OCI-LY3 (cell line): Measurements from ENCODE around the gene ZSWIM6.

Experiments
- CTCF ChIP-seq: fragments of 200-600, 300-600 bp; sonication (generic); IDR thresholded peaks from 2 replicates; pipeline ENCODE4 v1.5.1; 2014; ENCODE audit warnings: antibody characterized with exemption, low read length, low read depth
- EZH2phosphoT487 ChIP-seq: fragments of 200-600 bp; shearing (Covaris generic); IDR thresholded peaks from 2 replicates; pipeline ENCODE4 v1.6.1; 2018; ENCODE audit warnings: antibody characterized with exemption, mixed run types, low read depth

GRCh38 chr5:61318376-61318775, 13.7 kb upstream of the ZSWIM6 start:
- TF ChIP-seq CTCF (no peak), EZH2phosphoT487 (no peak)
